OCI-LY7 (cell line): ENCODE data around the gene ZSCAN2.

Source experiments
- CTCF ChIP-seq: fragments of 200-600 bp; sonication (generic); conservative IDR thresholded peaks from 2 replicates; pipeline ENCODE4 v1.5.1; 2014; ENCODE audit warnings: mild to moderate bottlenecking, antibody characterized with exemption, low read length, moderate library complexity, mixed read lengths
- EZH2phosphoT487 ChIP-seq: fragments of 200-600 bp; sonication (generic); IDR thresholded peaks from 2 replicates; pipeline ENCODE4 v1.6.1; 2018; ENCODE audit warnings: low read depth, borderline replicate concordance, mild to moderate bottlenecking, mixed run types, antibody characterized with exemption, low read length, moderate library complexity, mixed read lengths

DNA sequence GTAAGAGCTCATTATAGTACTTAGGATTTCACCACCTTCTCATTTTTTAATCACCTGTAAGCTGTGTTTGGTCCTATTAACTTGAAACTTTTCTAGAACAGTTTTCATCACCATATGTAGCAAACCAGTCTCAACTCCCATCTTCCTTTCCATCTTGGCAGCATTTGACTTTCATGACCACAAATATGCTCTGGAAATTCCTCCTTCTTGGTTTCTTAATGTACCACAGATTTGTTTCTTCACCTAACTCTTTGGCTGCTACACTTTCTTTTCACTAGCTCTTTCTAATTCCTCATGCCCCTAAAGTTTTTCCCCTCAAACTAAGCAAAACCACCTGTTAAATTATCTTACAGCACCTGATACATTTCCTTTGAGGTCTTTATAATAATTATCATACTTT, 70.4 kb downstream of the ZSCAN2 start:
- TF ChIP-seq CTCF: no peak
- TF ChIP-seq EZH2phosphoT487: no peak
